CD4-positive, alpha-beta memory T cell (primary cell): ENCODE data around the gene PIK3C2G. TPM values are rescaled to one million over a fixed set of nuclear protein-coding genes. Genes with fewer than 3 reads are reported as not detected.

Source experiments
- CTCF ChIA-PET: fragments of 350-600 bp; sonication (Branson Sonifier 250); formaldehyde crosslinking; loops from one replicate; lab custom pipeline; 2021; ENCODE audit warnings: inconsistent platforms; ENCODE audit not compliant: partially characterized antibody; lab: Charles Lee
- POLR2A ChIA-PET: fragments of 350-600 bp; sonication (Branson Sonifier 250); formaldehyde crosslinking; loops from one replicate; lab custom pipeline; 2021; ENCODE audit not compliant: partially characterized antibody; lab: Charles Lee
- DNase-seq, 5 donors: peaks; one replicate each; pipeline versions ENCODE4 v3.0.0 to v3.0.0-alpha.2; 2020 to 2022; ENCODE audit warnings: mixed read lengths in 1 of 5
- H3K27ac ChIP-seq: one replicate; pipeline ENCODE4 v1.7.0; 2013; ENCODE audit warnings: low read depth, low read length
- H3K27me3 ChIP-seq: 2 replicates; pipeline ENCODE4 v1.7.0; 2013; ENCODE audit warnings: mild to moderate bottlenecking, low read length, moderate library complexity; ENCODE audit not compliant: insufficient read depth
- H3K36me3 ChIP-seq: 2 replicates; pipeline ENCODE4 v1.7.0; 2013; ENCODE audit warnings: mild to moderate bottlenecking, low read length, moderate library complexity; ENCODE audit not compliant: insufficient read depth
- H3K4me1 ChIP-seq: 2 replicates; pipeline ENCODE4 v1.7.0; 2013; ENCODE audit warnings: mild to moderate bottlenecking, low read length, moderate library complexity; ENCODE audit not compliant: insufficient read depth
- H3K4me3 ChIP-seq, 2 donors: one replicate each; pipeline ENCODE4 v1.7.0; 2013; ENCODE audit warnings: low read length in 2 of 2, mild to moderate bottlenecking in 1 of 2
- H3K9me3 ChIP-seq, 2 donors: one replicate each; pipeline ENCODE4 v1.7.0; 2013; ENCODE audit warnings: low read length in 2 of 2, control low read depth in 1 of 2; ENCODE audit not compliant: control insufficient read depth in 1 of 2
- H3K27ac Mint-ChIP-seq, 7 donors: one replicate each; pipeline ENCODE4 v1.8.0; 2020 to 2021; ENCODE audit warnings: mixed read lengths in 7 of 7, mild to moderate bottlenecking in 6 of 7, inconsistent platforms in 3 of 7, moderate library complexity in 3 of 7
- H3K27me3 Mint-ChIP-seq, 2 donors: one replicate each; pipeline ENCODE4 v1.8.0; 2020 to 2021; ENCODE audit warnings: mixed read lengths in 2 of 2
- H3K36me3 Mint-ChIP-seq, 2 donors: one replicate each; pipeline ENCODE4 v1.8.0; 2020 to 2021; ENCODE audit warnings: mixed read lengths in 2 of 2, inconsistent platforms in 1 of 2, mild to moderate bottlenecking in 1 of 2
- H3K4me1 Mint-ChIP-seq, 4 donors: one replicate each; pipeline ENCODE4 v1.8.0; 2020 to 2021; ENCODE audit warnings: mixed read lengths in 4 of 4, mild to moderate bottlenecking in 1 of 4
- H3K4me3 Mint-ChIP-seq, 8 donors: one replicate each; pipeline ENCODE4 v1.8.0; 2020 to 2021; ENCODE audit warnings: mixed read lengths in 8 of 8, mild to moderate bottlenecking in 7 of 8, moderate library complexity in 6 of 8, inconsistent platforms in 3 of 8
- H3K9me3 Mint-ChIP-seq, 8 donors: one replicate each; pipeline ENCODE4 v1.8.0; 2020 to 2021; ENCODE audit warnings: mixed read lengths in 8 of 8, mild to moderate bottlenecking in 5 of 8, inconsistent platforms in 3 of 8, moderate library complexity in 1 of 8
- intact Hi-C: fragments of 100-400 bp; cut with micrococcal nuclease; formaldehyde crosslinking; loops from one replicate; pipeline ENCODE4 v1.15.1; 2023
- polyA plus RNA-seq, 2 donors: library from polyadenylated mRNA; unstranded; fragments of 300-500 nt; fragmentation: Illumina TruSeq; gene quantifications; one replicate each; pipeline ENCODE4 v1.2.3, GENCODE V29; 2021
- total RNA-seq, 2 experiments: library from RNA; stranded (reverse); gene quantifications; one replicate each; pipeline ENCODE4 v1.2.3, GENCODE V29; 2021

Gene PIK3C2G
- total and polyA plus RNA-seq, 4 experiments from 2014 or later: not detected

DNA sequence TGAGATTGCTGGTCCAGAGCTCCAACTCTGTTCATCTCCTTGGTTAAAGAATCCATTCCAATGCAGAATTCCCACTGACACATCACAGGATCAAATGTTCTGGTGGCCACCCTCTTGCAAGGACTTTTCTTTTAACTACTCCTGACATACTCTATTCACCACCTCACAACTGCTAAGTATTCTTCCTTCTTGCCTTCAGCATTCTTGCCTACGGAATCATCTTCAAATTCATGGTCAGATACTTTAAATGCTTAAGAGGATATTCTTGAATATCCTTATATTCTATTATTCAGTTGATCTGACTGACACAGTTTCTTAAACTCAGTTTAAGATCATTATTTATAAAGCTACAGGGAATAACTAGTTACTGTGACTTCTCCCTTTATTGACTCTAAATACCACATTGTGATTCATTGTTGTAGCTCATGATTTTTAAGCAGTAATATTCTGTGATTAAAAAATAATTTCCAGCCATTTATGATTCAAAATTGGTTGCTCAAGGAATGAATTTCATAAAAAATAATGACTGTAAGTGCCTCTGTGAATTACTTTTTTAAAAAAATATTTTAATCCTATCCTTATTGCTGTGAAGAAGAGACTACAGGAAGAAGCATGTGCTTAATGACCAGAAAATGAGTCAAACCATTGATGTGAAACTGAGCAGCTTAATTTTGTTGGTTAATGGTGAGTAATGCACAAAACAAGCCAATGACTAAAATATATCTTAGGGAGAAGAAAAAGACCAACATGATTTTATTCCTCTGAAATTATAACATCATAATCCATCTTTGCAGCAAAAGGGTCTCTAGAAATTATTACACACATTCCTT is 207.1 kb downstream of the PIK3C2G start:
- H3K36me3 Mint-ChIP-seq: no peaks in the 10 kb centered on the region
- CTCF ChIA-PET: no interaction called here

DNA sequence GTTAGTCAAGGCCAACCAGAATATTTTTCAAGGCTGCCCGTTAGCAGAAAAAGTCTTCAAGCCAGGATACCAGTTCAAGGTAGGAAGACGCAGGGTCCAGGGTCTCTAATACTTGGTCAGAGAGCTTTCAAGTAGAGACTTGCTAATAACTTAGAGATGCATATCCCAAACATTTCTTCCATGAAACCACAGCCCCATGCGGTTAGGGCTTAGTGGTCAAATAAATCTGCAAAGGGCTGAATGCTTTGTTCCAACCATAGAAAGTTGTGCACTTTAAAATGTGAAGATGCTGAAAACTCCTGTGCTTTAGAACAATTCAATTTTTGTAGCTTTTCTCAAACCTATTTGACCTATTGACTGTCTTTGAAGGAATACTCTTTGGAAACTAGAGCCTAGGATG is 208.9 kb downstream of the PIK3C2G start:
- Histone ChIP-seq H3K27ac (no peak overlapping the region), H3K36me3 (no peaks in the 10 kb centered on the region), H3K4me1 (no peaks in the 10 kb centered on the region), H3K9me3 (no peaks in the 10 kb centered on the region), H3K27me3 (no peaks in the 10 kb centered on the region), H3K4me3 (no peak overlapping the region)
- no peaks in the 10 kb centered on the region for H3K36me3 Mint-ChIP-seq
- H3K27me3 Mint-ChIP-seq: no peaks in the 10 kb centered on the region
- H3K4me1 Mint-ChIP-seq: no peaks in the 10 kb centered on the region
- no peak overlapping the region for H3K4me3 Mint-ChIP-seq
- H3K9me3 Mint-ChIP-seq: peaks cover 0 to 6% (median under 1%) of the 10 kb centered on the region in 8 donors
- intact Hi-C loops: no loop called here
- ChIA-PET POLR2A (no interaction called here), CTCF (no interaction called here)
- DNase-seq: no peak
- no peak overlapping the region for H3K27ac Mint-ChIP-seq

More for the DNA sequence above, 207.1 kb downstream of the PIK3C2G start:
- no peaks in the 10 kb centered on the region for H3K27me3 Mint-ChIP-seq
- H3K4me3 Mint-ChIP-seq: no peak overlapping the region
- no peaks in the 10 kb centered on the region for H3K9me3 ChIP-seq
- POLR2A ChIA-PET: no interaction called here
- no peaks in the 10 kb centered on the region for H3K27me3 ChIP-seq
- H3K4me1 ChIP-seq: no peaks in the 10 kb centered on the region
- no peak overlapping the region for H3K27ac ChIP-seq
- H3K36me3 ChIP-seq: no peaks in the 10 kb centered on the region
- H3K27ac Mint-ChIP-seq: peak overlapping the region in 1 of 7 donors; percentile 25
- H3K9me3 Mint-ChIP-seq: peaks cover 0 to 6% (median 0%) of the 10 kb centered on the region in 8 donors
- H3K4me3 ChIP-seq: no peak overlapping the region
- intact Hi-C loops: no loop called here
- no peak for DNase-seq
- no peaks in the 10 kb centered on the region for H3K4me1 Mint-ChIP-seq

- no peak for DNase-seq
- Histone ChIP-seq H3K9me3 (no peaks in the 10 kb centered on the region), H3K4me3 (no peak overlapping the region), H3K36me3 (no peaks in the 10 kb centered on the region), H3K27ac (no peak overlapping the region), H3K4me1 (no peaks in the 10 kb centered on the region), H3K27me3 (no peaks in the 10 kb centered on the region)
- ChIA-PET CTCF (no interaction called here), POLR2A (no interaction called here)
- Mint-ChIP-seq H3K27me3 (no peaks in the 10 kb centered on the region), H3K4me1 (no peaks in the 10 kb centered on the region), H3K27ac (no peak overlapping the region), H3K4me3 (no peak overlapping the region), H3K9me3 (peaks cover 0 to 8% (median under 1%) of the 10 kb centered on the region in 8 donors), H3K36me3 (no peaks in the 10 kb centered on the region)
- intact Hi-C loops: no loop called here
Measured at GRCh38 chr12:18472304-18472703, 211.0 kb downstream of the PIK3C2G start.

- Mint-ChIP-seq H3K36me3 (no peaks in the 10 kb centered on the region), H3K9me3 (peaks cover 0 to 8% (median under 1%) of the 10 kb centered on the region in 8 donors), H3K4me3 (no peak overlapping the region), H3K27ac (no peak overlapping the region), H3K4me1 (no peaks in the 10 kb centered on the region), H3K27me3 (no peaks in the 10 kb centered on the region)
- Histone ChIP-seq H3K4me3 (no peak overlapping the region), H3K27ac (no peak overlapping the region), H3K36me3 (no peaks in the 10 kb centered on the region), H3K27me3 (no peaks in the 10 kb centered on the region), H3K4me1 (no peaks in the 10 kb centered on the region), H3K9me3 (no peaks in the 10 kb centered on the region)
- CTCF ChIA-PET: no interaction called here
- POLR2A ChIA-PET: no interaction called here
- DNase-seq: no peak
- intact Hi-C loops: no loop called here
Measured at GRCh38 chr12:18472806-18473205, 211.5 kb downstream of the PIK3C2G start.

- no peaks in the 10 kb centered on the region for H3K36me3 Mint-ChIP-seq
- H3K4me1 Mint-ChIP-seq: no peaks in the 10 kb centered on the region
- Histone ChIP-seq H3K36me3 (no peaks in the 10 kb centered on the region), H3K27me3 (no peaks in the 10 kb centered on the region), H3K4me1 (no peaks in the 10 kb centered on the region), H3K27ac (no peak overlapping the region), H3K9me3 (no peaks in the 10 kb centered on the region), H3K4me3 (no peak overlapping the region)
- peaks cover 0 to 8% (median 3%) of the 10 kb centered on the region in 8 donors for H3K9me3 Mint-ChIP-seq
- H3K27ac Mint-ChIP-seq: no peak overlapping the region
- ChIA-PET CTCF (no interaction called here), POLR2A (no interaction called here)
- H3K27me3 Mint-ChIP-seq: no peaks in the 10 kb centered on the region
- intact Hi-C loops: no loop called here
- no peak overlapping the region for H3K4me3 Mint-ChIP-seq
- no peak for DNase-seq
Measured at GRCh38 chr12:18476861-18477260, 215.5 kb downstream of the PIK3C2G start.

GRCh38 chr12:18479256-18479655 is 217.9 kb downstream of the PIK3C2G start:
- Mint-ChIP-seq H3K27ac (no peak overlapping the region), H3K27me3 (no peaks in the 10 kb centered on the region), H3K4me1 (no peaks in the 10 kb centered on the region), H3K9me3 (peaks cover 0 to 7% (median 3%) of the 10 kb centered on the region in 8 donors), H3K36me3 (no peaks in the 10 kb centered on the region), H3K4me3 (no peak overlapping the region)
- ChIA-PET CTCF (no interaction called here), POLR2A (no interaction called here)
- no peaks in the 10 kb centered on the region for H3K27me3 ChIP-seq
- no peak overlapping the region for H3K4me3 ChIP-seq
- no peaks in the 10 kb centered on the region for H3K4me1 ChIP-seq
- no peaks in the 10 kb centered on the region for H3K9me3 ChIP-seq
- intact Hi-C loops: no loop called here
- DNase-seq: no peak
- H3K27ac ChIP-seq: no peak overlapping the region
- H3K36me3 ChIP-seq: no peaks in the 10 kb centered on the region

GRCh38 chr12:18482601-18483120 is 221.3 kb downstream of the PIK3C2G start:
- DNase-seq: no peak
- Histone ChIP-seq H3K4me3 (no peak overlapping the region), H3K27ac (no peak overlapping the region), H3K9me3 (no peaks in the 10 kb centered on the region), H3K27me3 (no peaks in the 10 kb centered on the region), H3K4me1 (no peaks in the 10 kb centered on the region), H3K36me3 (no peaks in the 10 kb centered on the region)
- Mint-ChIP-seq H3K4me1 (no peaks in the 10 kb centered on the region), H3K4me3 (no peak overlapping the region), H3K27me3 (no peaks in the 10 kb centered on the region), H3K27ac (no peak overlapping the region), H3K9me3 (peaks cover 0 to 8% (median 2%) of the 10 kb centered on the region in 8 donors), H3K36me3 (no peaks in the 10 kb centered on the region)
- intact Hi-C loops: no loop called here
- ChIA-PET CTCF (no interaction called here), POLR2A (no interaction called here)
